HG03469 (cell line): ENCODE measurements around the gene BLTP3B.
"Not testable (repeated sequence)": the region's sequence is repeated elsewhere in the genome, so short reads cannot be mapped to it uniquely, and the experiment has no call there.

Experiments
- ATAC-seq: cut with Tn5 transposase; IDR thresholded peaks from one replicate; pipeline ENCODE4 v1.9.1; 2021; ENCODE audit warnings: mild to moderate bottlenecking, moderate library complexity, moderate number of reproducible peaks; ENCODE audit not compliant: unreplicated experiment

Gene BLTP3B, protein sequence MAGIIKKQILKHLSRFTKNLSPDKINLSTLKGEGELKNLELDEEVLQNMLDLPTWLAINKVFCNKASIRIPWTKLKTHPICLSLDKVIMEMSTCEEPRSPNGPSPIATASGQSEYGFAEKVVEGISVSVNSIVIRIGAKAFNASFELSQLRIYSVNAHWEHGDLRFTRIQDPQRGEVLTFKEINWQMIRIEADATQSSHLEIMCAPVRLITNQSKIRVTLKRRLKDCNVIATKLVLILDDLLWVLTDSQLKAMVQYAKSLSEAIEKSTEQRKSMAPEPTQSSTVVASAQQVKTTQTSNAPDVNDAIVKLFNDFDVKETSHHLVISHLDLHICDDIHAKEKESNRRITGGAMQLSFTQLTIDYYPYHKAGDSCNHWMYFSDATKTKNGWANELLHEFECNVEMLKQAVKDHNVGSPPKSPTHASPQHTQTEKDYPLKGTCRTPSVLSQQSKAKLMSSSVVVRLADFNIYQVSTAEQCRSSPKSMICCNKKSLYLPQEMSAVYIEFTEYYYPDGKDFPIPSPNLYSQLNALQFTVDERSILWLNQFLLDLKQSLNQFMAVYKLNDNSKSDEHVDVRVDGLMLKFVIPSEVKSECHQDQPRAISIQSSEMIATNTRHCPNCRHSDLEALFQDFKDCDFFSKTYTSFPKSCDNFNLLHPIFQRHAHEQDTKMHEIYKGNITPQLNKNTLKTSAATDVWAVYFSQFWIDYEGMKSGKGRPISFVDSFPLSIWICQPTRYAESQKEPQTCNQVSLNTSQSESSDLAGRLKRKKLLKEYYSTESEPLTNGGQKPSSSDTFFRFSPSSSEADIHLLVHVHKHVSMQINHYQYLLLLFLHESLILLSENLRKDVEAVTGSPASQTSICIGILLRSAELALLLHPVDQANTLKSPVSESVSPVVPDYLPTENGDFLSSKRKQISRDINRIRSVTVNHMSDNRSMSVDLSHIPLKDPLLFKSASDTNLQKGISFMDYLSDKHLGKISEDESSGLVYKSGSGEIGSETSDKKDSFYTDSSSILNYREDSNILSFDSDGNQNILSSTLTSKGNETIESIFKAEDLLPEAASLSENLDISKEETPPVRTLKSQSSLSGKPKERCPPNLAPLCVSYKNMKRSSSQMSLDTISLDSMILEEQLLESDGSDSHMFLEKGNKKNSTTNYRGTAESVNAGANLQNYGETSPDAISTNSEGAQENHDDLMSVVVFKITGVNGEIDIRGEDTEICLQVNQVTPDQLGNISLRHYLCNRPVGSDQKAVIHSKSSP (N-terminal part only)

DNA sequence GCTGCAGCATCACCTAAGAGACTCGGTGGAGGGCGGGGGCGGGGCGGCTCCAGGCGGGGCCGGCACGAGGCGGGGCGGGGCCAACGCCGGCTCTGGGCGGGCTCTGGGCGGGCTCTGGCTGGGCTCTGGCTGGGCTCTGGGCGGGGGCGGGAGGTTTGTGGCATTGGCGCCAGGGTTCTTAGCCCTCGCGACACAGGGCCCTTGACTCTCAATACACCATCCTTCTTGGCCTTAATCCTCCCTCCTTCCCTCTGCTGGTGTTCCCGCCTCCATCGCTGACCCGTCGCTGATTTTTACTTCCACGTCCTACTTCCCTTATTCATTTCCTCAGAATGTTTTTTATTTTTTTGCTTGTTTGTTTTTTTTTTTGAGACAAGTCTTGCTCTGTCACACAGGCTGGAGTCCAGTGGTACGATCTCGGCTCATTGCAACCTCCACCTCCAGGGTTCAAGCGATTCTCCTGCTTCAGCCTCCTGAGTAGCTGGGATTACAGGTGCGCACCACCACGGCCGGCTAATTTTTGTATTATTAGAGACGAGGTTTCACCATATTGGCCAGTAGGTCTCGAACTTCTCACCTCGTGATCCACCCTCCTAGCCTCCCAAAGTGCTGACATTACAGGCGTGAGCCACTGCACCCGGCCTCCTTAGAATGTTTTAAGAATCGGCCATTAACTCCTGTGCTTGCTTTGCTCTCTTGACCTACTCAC, at the start of gene BLTP3B:
Gene BLTP3B (minus strand): TSS at position 24 of the 709 bp plus-strand sequence. CDS start 239 bp downstream, outside the sequence.
- peak; percentile 32 for ATAC-seq

DNA sequence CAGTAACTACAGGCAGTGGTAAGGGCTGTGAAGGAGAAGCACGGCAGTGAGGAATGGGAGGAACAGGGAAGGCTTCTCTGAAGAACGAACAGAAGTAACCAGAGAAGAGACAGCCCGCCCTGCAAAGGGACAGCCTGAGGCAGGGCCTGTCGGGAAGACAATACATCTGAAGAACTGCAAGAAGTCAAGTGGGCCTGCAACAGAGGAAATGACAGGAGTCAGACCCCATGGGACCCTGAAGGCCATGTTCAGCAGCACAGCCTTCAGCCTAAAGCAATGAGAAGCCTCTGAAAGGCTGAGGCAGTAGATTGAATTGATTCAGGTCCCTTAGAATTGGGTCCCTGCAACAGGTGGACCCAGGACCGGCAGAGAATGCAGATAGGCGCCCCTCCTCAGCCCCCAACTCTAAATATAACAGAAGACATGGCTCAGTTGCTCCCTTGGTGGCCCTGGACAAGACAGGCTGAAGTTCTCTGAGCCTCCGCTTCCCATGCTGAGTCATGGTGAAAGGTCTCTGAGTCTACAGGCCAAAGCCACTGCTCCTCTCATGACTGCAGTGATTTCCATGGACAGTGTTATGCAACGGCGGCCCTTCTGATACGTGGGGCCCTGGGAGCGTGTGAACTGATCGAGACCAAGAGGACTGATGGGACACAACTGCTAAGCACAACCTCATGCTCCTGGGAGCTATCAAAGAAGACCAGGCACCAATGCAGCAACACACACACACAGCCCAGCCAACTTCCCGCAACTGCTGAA, 47.1 kb upstream of the BLTP3B start:
- ATAC-seq: no peak

DNA sequence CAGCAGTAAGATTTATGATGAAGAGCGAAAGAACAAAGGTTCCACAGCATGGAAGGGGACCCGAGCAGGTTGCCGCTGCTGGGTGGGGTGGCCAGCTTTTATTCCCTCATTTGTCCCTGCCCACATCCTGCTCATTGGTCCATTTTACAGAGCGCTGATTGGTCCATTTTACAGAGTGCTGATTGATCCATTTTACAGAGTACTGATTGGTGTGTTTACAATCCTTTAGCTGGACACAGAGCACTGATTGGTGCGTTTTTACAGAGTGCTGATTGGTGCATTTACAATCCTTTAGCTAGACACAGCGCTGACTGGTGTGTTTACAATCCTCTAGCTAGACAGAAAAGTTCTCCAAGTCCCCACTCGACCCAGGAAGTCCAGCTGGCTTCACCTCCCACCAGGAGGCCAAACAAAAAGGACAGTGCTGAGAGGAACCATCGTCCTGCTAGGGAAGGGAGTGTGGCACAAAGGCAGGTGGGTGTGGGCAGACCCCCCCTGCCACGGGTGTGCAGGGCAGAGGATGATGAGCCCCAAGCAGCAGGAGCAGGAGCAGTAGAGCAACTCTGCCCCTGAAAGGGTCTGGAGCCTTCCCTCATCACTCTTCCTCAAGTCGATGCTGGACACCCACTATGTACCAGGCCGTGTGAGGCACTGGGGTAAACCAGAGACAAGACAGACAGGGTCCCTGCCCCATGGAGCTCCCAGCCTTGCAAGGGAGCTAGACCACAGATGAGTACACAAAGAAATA, 46.4 kb upstream of the BLTP3B start:
- ATAC-seq: not testable (repeated sequence)

DNA sequence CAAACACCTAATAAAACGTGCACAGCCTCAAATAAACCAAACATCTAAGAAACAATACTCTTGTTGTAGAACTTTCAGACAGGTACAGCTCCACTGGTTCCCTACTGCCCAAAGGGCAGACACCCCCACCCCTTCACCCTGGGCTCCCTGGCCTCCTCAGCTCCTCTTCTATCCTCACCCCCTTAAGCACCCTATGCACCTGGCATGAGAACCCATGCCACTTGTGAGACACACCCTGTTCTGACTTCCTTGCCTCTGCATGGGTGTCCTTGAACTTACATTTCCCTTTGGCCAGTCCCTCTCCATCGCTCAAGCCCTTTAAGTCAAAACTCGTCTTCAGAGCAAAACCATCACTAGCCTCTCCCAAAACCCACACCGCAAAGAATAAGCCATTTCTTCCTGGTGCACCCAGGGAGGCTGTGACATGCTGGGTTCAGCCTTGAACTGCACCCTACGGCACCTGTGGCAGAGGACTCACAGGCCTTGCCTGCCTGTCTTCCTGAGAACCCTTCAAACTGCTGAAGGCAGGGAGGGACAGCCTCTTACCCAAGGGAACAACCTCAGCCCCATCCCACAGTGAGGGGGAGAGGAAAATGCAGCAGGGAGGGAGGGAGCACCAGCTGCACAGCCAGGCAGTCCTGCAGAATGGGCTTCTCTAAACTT, 45.3 kb upstream of the BLTP3B start:
- ATAC-seq: no peak

DNA sequence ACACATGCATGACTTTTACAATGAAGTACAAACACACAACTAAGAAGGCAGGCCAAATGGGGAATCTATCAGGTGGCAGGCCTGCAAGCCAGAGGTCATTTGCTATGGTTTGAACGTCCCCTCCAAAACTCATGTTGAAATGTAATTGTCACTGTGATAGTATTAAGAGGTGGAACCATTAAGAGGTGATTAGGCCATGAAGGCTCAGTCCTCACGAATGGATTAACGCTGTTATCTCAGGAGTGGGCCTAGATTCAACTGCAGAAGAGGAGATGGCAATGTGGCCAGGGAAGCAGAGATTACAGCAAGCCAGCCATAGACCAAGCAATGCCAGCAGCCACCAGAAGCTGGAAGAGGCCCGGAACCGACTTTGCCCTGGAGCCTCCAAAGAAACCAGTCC, 44.4 kb upstream of the BLTP3B start:
- ATAC-seq: no peak

DNA sequence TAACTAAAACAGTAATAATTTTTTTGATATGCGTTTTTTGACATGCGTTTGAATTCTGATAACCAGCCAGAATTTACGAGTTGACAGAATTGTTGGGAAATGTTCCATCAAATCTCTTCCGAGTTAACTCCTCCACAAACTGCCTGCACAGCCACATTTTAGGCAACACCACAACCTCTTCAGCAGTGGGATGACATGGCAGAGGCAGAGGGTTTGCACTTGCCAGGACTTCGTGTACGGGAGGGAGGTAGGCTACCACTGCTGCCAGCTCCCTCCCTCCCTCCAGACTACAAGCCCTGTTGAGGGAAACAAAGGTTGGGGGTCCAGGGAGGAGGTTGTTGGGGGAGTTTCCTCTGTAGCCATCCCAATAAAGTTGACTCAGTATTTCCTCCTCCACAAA, 43.4 kb upstream of the BLTP3B start:
- no peak for ATAC-seq

DNA sequence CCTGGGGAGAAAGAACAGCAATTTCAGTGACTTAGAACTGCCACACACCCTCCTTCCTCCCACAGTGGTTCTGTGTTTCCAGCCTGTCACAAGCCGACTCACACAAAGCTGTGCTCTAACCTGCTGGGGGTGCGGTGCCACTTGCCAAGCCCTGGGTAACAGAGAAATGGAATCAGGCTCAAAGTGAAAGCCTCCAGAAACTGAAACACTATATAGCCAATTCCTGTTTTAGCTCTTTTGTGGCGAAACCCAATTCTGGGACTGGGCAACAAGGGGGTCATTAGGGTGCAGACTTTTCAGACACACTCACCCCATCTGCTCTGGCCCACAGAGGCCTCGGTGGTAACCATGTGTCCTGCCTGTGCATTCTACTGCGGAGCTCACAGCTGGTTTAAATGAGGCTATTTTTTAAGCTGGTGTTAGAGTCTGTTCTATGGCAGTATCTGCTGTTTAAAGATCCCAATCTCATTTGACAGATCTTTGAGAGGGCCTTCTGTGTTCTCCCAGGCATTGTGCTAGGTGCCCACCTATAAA, 42.8 kb upstream of the BLTP3B start:
- peak; percentile 80 for ATAC-seq

DNA sequence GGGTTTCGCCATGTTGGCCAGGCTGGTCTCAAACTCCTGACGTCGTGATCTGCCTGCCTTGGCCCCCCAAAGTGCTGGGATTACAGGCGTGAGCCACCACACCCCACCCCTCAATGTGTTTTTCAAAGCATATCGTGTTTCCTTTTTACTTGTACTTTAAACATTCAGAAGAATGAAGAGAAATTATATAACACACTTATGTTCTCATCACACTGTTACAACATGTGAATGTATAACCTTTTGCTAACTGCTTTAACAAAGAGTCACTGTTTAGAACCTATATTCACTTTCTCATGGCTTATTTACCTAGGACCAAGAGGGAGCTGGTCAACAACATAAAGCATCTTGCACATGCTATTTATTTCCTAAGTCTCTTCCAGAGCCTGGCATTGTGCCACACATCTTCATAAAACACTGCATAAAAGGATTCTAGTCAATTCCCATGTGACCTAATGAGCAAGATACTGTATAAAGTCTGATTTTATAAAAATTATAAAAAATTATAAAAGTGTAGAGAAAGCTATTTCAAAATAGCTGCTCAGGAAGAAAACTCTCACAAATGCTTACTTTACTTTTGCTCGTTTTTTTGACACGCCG, 42.0 kb upstream of the BLTP3B start:
- ATAC-seq: no peak

DNA sequence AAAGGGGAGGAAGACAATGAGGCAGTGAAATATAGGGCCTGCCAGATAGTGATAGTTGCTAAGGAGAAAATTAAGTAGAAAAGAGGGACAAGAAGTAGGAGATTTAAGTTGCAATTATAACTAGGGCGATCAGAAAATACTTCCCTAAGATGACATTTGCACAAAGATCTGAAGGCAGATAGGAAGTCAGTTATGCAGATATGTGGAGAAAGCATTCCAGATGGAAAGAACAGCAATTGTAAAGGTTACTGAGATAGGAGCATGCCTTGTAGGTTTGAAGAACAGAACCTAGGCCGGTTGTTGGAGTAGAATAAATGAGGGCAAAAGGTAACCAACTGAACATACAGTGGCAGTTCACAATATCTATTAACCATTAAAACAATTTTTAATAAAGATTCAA, 36.6 kb upstream of the BLTP3B start:
- ATAC-seq: no peak

DNA sequence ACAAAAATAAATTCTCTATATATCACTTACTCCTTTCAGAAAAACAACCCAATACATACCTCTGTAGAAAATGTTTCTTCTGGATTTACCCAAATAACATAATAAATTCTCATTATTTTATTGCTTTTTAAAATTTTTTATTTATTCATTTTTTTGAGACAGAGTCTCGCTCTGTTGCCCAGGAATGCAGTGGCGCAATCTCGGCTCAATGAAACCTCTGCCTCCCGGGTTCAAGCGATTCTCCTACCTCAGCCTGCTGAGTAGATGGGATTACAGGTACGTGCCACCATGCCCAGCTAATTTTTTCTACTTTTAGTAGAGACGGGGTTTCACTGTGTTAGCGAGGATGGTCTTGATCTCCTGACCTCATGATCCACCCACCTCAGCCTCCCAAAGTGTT, 33.8 kb upstream of the BLTP3B start:
- ATAC-seq: not testable (repeated sequence)

DNA sequence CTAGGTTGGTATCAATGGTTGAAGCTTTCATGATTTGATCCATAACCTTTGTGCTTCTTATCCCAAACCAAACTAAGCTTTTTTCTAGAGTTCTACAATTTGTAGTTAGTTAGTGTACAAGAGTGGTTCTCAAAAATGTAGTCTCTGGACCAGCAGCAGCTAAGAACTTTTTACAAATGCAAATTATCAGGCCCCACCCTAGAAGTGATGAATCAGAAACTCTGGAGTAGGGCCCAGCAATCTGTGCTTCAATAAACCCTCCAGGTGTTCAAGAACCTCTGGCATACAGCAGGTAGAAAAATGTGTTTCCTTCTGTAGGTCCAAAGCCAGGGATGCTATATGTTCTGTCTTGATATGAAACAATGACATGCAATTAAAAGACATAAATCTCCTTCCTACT, 31.8 kb upstream of the BLTP3B start:
- no peak for ATAC-seq

DNA sequence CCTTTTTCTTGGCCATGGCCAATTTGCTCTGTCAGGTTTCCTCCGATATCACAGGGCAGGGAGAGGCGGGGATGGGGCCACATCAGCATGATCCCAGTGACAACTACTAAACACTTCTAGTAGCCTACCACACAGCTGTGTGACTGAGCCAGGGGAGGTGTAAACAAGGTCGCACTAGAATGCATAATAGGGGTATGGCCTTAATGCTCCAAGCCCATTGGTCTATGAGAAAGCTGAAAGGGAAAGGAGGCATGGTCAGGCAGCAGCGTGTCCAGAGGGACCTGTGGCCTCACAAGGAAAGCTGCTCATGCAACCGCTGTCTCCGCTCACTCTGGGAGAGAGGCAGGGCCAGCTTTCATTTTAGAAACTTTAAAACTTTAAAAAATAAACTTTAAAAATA, 30.4 kb upstream of the BLTP3B start:
- no peak for ATAC-seq

DNA sequence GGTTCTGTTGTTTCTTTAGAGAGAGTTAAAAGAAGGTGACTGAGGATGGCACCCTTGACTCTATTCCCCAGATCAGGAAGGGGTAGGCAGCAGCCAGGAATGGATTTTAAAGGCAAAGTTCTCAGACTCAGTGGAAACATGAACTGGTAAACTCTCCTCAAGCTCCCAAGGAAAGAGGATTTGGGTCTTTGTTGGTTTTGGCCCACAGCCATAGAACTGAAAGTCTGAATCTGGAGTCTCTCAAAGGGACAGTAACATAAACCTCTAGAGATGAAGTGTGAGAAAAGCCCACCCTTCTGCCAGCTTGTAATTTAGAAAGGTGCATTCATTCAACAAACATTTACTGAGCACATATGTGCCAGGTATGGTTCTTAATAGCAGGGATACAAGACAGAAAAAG, 28.6 kb upstream of the BLTP3B start:
- no peak for ATAC-seq

DNA sequence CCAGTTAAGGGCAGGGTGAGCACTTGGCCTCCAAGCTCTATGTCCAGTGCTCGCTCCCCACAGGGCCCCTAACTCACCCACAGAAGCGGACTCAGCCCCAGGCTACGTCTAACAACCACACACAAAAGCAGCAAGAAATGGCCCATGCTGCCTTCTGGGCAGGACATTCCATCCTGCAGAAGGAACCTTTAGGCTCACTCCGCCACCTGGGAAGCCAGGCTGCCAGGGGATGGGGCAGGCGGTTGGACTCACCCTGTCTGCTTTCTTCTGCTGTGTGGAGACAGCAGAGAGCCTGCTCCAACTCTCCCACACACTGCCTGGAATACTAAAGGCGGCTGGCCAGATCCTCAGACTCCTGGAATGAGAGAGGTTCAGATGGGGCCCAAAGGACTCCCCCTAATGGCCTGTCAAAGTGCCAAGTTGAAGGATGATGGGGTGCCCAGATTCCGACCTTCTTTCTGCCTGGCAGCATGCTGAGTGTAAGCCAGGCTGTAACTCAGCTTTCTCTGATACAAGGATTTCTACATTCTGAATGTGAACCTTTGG, 27.7 kb upstream of the BLTP3B start:
- no peak for ATAC-seq

DNA sequence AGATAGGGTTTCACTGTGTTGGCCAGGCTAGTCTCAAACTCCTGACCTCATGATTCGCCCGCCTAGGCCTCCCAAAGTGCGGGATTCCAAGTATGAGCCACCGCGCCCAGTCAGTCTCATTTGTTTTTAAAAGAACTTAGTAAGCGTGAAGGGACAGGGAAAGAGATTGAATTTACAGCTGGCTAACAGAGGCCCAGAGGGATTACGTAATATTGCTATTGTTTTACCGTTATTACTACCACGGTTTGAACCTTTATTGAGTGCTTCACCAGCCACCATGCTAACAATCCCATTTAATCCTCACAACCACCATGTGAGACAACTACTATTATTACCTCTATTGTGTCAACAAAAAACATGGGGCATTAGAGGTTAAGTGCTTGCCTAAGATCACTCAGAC, 26.7 kb upstream of the BLTP3B start:
- ATAC-seq: no peak

DNA sequence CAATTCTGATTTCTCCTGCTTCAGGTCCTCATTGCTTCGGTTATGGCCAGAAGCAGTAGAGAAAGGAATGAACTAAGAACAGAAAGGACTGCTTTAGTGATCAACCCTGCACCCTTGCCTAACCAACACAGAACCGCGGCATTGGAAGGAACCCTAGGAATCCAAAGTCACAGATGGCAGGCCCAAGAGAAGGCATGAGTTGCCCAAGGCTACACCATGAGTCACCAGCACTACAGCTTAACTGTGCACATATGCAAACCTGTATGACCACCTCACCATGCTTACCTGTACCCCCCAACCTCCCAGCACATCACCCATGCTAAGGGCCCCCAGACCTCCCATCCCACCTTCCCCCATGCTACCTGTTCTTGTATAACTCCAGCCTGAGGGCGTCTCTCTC, 25.9 kb upstream of the BLTP3B start:
- ATAC-seq: no peak

DNA sequence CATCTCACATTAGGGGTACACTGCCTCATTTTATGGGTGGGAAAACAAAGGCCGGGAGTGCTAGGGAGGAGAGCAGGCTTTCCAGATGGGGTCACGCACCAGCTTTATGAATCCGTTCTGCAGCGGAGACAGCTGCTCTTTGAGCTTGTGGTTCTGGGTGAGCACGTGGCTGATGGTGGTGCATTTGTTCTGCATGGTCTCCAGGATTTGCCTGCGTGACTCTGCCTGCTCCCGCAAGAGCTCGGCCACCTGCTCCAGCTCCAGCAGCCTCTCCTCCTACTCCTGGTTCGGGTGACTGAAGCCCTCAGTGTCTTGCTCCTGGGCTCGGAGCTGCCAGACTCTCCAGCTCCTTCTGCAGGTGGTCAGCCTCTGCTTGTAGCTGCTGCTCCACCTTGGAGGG, 23.6 kb upstream of the BLTP3B start:
- no peak for ATAC-seq

DNA sequence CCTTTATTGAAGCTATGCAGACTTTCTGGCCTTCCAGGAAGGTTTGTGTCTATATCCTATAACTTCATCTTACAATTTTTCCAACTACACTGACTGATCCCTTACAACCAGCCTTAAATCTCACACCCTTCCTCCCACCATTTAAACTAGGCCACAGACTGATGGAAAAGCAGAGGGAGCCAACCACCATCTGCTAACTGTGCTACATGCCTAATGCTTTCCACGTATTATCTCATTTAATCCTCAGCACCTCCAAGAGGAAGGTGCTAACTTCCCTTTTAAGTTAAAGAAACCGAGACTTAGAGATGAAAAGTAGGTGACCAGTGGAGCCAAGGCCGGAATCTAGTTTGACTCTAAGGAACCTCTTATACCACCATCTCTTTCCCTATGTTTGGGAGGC, 22.7 kb upstream of the BLTP3B start:
- ATAC-seq: no peak
